C4-2B (cell line): Measurements from ENCODE around the gene MYO1D.
A peak's percentile ranks its signal among the peaks of the same experiment; 100 is the strongest.

Experiments
- H3K27ac ChIP-seq: fragments of 450-650 bp; 2 replicates; pipeline ENCODE4 v1.5.1; 2017
- ZFX ChIP-seq: fragments of 450-650 bp; IDR thresholded peaks from 2 replicates; pipeline ENCODE4 v1.6.1; 2017
- TF ChIP-seq, protein P1 (sequence below): fragments of 450-650 bp; conservative IDR thresholded peaks from 2 replicates; pipeline ENCODE4 v1.5.1; 2017; ENCODE audit warnings: mild to moderate bottlenecking

MYO1D gene

DNA sequence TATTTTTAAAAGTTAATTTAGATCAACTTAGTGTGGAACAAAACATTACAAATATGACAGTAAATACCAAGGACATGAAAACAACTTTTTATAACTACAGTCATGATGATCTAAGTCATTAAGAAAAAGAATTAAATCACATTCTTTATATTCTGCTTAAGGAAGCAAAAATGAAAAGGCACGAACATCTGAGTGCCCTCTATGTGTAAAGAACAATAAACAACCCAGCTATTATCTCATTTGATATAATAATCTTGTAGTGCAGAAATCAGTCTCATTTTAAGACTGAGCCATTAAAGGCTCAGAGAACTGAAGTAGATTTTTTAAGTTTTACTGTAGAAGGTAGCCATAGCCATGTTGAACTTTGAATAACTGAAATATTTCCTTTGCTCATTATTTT is 13.4 kb downstream of the MYO1D start:
- TF ChIP-seq, protein P1, sequence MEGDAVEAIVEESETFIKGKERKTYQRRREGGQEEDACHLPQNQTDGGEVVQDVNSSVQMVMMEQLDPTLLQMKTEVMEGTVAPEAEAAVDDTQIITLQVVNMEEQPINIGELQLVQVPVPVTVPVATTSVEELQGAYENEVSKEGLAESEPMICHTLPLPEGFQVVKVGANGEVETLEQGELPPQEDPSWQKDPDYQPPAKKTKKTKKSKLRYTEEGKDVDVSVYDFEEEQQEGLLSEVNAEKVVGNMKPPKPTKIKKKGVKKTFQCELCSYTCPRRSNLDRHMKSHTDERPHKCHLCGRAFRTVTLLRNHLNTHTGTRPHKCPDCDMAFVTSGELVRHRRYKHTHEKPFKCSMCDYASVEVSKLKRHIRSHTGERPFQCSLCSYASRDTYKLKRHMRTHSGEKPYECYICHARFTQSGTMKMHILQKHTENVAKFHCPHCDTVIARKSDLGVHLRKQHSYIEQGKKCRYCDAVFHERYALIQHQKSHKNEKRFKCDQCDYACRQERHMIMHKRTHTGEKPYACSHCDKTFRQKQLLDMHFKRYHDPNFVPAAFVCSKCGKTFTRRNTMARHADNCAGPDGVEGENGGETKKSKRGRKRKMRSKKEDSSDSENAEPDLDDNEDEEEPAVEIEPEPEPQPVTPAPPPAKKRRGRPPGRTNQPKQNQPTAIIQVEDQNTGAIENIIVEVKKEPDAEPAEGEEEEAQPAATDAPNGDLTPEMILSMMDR: no peak
- no peak for TF ChIP-seq ZFX
- H3K27ac ChIP-seq: no peak overlapping the region

DNA sequence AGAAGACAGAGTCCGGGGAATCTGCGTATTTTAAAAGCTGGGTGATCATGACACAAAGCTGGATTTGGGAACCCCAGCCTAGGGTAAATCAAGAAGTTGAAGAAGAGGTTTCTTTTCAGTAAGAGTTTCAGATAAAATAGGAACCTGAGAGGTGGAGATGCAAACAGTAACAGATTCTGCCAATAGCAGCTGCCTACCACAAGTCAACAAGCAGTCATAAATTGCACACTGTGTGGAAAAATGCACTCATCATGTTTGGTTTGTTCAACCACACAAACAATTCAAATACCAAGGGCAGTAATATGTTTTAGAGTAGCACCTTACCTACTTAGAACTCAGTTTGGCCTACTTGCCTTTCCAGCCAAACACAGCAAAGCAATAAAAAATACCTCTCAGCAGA is 14.0 kb downstream of the MYO1D start:
- no peak overlapping the region for H3K27ac ChIP-seq
- TF ChIP-seq, protein P1: no peak
- TF ChIP-seq ZFX: no peak

DNA sequence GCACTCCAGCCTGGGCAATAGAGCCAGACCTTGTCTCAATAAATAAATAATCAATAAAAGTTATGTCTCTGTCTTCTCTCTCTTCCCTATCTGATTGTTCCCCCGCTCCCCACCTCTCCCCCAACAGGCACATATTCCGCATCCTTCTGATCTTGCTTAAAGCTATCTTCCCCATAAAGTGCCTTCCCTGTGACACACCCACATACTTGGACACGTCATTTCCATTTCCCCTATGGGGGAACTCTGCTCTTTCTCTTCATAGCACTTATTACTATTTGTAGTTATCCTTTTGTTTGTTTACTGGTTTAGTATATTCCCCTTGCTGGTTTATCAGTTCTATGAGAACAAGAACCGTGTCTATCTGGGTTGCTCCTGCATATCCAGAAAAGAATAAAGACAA is 14.9 kb downstream of the MYO1D start:
- H3K27ac ChIP-seq: no peak overlapping the region
- TF ChIP-seq, protein P1: no peak
- no peak for TF ChIP-seq ZFX

DNA sequence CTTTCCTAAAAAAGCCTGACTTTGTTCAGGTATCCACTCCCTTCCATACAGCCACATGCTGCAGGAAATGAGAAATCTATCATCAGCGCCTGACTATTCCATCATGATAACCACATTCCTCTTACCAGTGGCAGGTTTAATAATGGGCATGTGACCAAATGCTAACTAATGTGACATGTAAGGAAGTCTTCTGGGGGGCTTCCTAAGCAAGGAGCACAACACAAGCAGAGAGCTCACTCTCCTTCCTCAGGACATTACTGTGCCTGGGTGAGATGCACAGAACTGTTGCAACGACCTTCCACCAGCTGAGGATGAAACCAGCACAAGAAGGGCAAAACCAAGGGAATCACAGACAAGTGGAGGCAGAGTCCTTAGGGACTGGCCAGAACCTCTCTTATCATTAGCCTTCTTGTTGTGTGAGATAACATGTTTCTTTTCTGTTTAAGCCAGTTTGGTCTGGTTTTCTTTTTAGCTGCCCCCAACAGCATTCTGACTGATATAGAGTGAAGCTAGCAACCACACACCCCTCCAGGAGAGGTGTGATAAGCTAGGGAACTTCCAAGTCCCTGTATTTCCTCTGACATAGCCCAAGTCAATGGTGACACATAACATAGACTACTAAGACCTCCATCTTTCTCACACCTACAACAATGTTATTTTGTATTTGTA is 16.9 kb downstream of the MYO1D start:
- no peak overlapping the region for H3K27ac ChIP-seq

DNA sequence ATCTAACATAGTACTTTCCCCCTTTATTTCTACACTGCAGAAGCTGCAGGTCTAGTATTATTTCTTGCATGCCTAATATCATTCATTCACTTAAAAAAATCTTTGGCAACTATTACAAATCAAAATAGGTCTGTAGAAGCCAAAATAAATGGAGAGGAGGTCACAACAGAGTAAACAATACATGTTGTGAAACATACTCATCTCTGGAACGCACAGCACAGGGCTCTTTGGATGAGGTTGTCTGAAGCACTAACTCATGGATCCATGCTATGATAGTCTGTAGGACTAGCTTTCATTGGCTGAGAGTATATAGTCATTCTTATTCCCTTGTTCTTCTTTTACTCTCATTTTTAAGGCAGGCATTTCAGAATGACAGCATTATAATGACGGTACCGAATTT is 21.3 kb downstream of the MYO1D start:
- TF ChIP-seq, protein P1: no peak
- TF ChIP-seq ZFX: no peak
- no peak overlapping the region for H3K27ac ChIP-seq

More for the DNA sequence above, 16.9 kb downstream of the MYO1D start:
- no peak for TF ChIP-seq ZFX
- TF ChIP-seq, protein P1: no peak

DNA sequence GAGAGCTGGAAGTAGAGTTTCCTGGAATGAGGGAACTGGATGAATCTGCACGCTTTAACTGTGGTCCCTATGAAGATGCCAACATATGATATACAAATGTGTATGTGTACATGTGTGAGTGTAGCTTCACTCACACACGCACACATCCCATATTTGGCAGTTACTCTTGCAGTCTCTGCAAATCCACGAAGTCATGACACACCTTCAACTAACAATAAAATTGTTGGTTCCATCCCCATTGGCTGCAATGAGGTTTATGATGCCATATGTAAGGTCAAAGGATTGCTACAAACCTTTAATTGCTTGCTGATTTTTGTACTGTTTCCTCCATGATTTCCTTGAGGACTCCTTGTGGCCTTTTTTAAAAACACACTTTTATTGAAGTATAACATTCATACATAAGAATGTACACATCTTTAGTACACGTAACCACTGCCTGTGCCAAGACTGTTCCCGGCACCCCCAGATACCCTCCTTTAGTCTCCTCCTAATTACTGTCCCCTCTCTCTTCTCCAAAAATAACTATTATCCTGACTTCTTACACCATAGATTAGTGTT is 22.0 kb downstream of the MYO1D start:
- H3K27ac ChIP-seq: no peak overlapping the region
- TF ChIP-seq, protein P1: peak; percentile 35
- TF ChIP-seq ZFX: no peak

DNA sequence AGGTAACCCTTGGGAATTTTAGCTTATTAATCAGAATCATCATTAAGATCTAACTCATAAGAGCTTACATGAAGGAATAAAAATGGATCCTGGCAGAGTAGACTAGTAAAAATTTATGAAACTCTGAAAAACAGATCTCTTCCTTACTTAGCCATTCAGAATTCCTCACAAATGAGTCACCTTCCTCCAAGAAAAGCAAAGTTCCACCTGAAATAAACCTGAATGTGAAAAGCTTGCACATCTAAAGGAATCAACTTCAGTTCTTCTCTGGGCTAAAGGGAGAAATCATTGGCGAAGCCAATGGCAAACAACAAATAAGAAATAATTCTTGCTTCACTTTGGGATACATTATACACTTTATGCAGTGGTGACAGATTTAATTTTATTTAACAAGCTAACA is 22.7 kb downstream of the MYO1D start:
- TF ChIP-seq, protein P1: no peak
- TF ChIP-seq ZFX: no peak
- no peak overlapping the region for H3K27ac ChIP-seq
